ENCODE measurements around the gene WDR70.

- TF ChIP-seq NFRKB (IDR thresholded peaks at IDR 0.05) (no peak), BHLHE40 (IDR thresholded peaks at IDR 0.05; ENCODE audit: borderline replicate concordance) (no peak), FOXA1 (IDR thresholded peaks at IDR 0.05) (no peak), ARNT (IDR thresholded peaks at IDR 0.05) (no peak), LEF1 (IDR thresholded peaks at IDR 0.05; ENCODE audit: borderline replicate concordance) (no peak), HDGF (IDR thresholded peaks at IDR 0.05; ENCODE audit: borderline replicate concordance) (no peak), ELF4 (IDR thresholded peaks at IDR 0.05) (no peak), SUZ12 (IDR thresholded peaks at IDR 0.05) (no peak)
These were observed 203.1 kb downstream of the WDR70 start for GRCh38 chr5:37582202-37582601.

Measured in HEK293T (cell line).